Head of caudate nucleus (tissue), 42 donors: Measurements from ENCODE around the gene CNTN1.
"Not testable (repeated sequence)": the region's sequence is repeated elsewhere in the genome, so short reads cannot be mapped to it uniquely, and the experiment has no call there.

ENCODE experiments used
- DNase-seq, 42 donors: peaks; one replicate each; pipeline versions ENCODE4 v3.0.0 to v3.0.0-alpha.2; 2020 to 2021; ENCODE audit warnings: mixed read lengths in 7 of 42
- intact Hi-C: fragments of 100-400 bp; cut with DNase I; formaldehyde crosslinking; loops from one replicate; pipeline ENCODE4 v1.15.0; 2022

CNTN1 gene

GRCh38 chr12:40693207-40693821, 1.1 kb downstream of the CNTN1 start:
- intact Hi-C loops, result no loop called here
- DNase-seq, result peak; percentile 38 to 89 (median 70)

- intact Hi-C loops, result no loop called here
- DNase-seq, result no peak
Measured at GRCh38 chr12:40697566-40698259, 5.5 kb downstream of the CNTN1 start.

- no peak for DNase-seq
- intact Hi-C loops, result no loop called here
Measured at GRCh38 chr12:40701756-40702155, 9.5 kb downstream of the CNTN1 start.

GRCh38 chr12:40711121-40711520, 18.9 kb downstream of the CNTN1 start:
- intact Hi-C loops, result no loop called here
- no peak for DNase-seq

GRCh38 chr12:40714636-40715035, 22.4 kb downstream of the CNTN1 start:
- intact Hi-C loops, result no loop called here
- DNase-seq, result no peak

GRCh38 chr12:40716037-40716436, 23.8 kb downstream of the CNTN1 start:
- intact Hi-C loops, result no loop called here
- DNase-seq, result no peak

- no peak for DNase-seq
- intact Hi-C loops, result no loop called here
Measured at GRCh38 chr12:40717576-40717975, 25.3 kb downstream of the CNTN1 start.

GRCh38 chr12:40718878-40719372, 26.7 kb downstream of the CNTN1 start:
- intact Hi-C loops, result no loop called here
- DNase-seq, result no peak

- DNase-seq, result no peak
- intact Hi-C loops, result no loop called here
Measured at GRCh38 chr12:40723001-40723400, 30.8 kb downstream of the CNTN1 start.

GRCh38 chr12:40726366-40726765, 34.1 kb downstream of the CNTN1 start:
- no peak for DNase-seq
- intact Hi-C loops, result no loop called here

- no peak for DNase-seq
- intact Hi-C loops, result no loop called here
Measured at GRCh38 chr12:40727774-40728483, 35.7 kb downstream of the CNTN1 start.

- no peak for DNase-seq
- intact Hi-C loops, result no loop called here
Measured at GRCh38 chr12:40730281-40730680, 38.0 kb downstream of the CNTN1 start.

GRCh38 chr12:40733871-40734270, 41.6 kb downstream of the CNTN1 start:
- intact Hi-C loops, result no loop called here
- DNase-seq, result no peak

- intact Hi-C loops, result no loop called here
- DNase-seq, result no peak
Measured at GRCh38 chr12:40734276-40734675, 42.0 kb downstream of the CNTN1 start.

GRCh38 chr12:40735551-40736230, 43.5 kb downstream of the CNTN1 start:
- no peak for DNase-seq
- intact Hi-C loops, result no loop called here

- intact Hi-C loops, result not testable (repeated sequence)
Measured at GRCh38 chr12:40737416-40737815, 45.2 kb downstream of the CNTN1 start.

GRCh38 chr12:40738856-40739255, 46.6 kb downstream of the CNTN1 start:
- DNase-seq, result no peak
- intact Hi-C loops, result no loop called here

More at GRCh38 chr12:40737416-40737815, 45.2 kb downstream of the CNTN1 start:
- DNase-seq, result not testable (repeated sequence)

- intact Hi-C loops, result no loop called here
- DNase-seq, result no peak
Measured at GRCh38 chr12:40742041-40742440, 49.8 kb downstream of the CNTN1 start.

- DNase-seq, result no peak
- intact Hi-C loops, result no loop called here
Measured at GRCh38 chr12:40745386-40745785, 53.1 kb downstream of the CNTN1 start.

GRCh38 chr12:40749863-40750262, 57.6 kb downstream of the CNTN1 start:
- no peak for DNase-seq
- intact Hi-C loops, result no loop called here
